ENCODE data around the gene LHFPL3.

The LHFPL3 gene

DNA sequence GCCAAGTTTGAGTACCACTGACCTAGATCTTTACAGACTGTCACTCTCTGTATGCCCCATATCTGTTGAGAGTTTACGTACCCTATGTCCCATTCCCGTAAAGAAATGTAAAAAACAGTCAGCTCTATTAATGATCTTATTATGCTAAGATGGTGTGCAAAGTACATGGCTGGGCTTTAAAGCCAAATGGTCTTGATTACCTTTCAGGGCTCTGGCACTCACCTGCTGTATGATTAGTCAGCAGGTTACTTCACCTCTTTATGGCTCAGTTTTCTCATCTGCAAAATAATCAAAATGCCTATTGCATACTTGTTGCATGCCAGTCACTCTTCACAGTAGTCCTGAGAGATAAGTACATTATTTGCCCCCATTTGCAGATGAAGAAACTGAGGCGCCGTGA is 54.2 kb downstream of the LHFPL3 start:
- peaks cover 69% of the 10 kb centered on the region for H3K27me3 ChIP-seq
- DNase-seq = no peak
- no peaks in the 10 kb centered on the region for H3K4me1 ChIP-seq
- H3K36me3 ChIP-seq = no peaks in the 10 kb centered on the region
- TF ChIP-seq, protein P1, sequence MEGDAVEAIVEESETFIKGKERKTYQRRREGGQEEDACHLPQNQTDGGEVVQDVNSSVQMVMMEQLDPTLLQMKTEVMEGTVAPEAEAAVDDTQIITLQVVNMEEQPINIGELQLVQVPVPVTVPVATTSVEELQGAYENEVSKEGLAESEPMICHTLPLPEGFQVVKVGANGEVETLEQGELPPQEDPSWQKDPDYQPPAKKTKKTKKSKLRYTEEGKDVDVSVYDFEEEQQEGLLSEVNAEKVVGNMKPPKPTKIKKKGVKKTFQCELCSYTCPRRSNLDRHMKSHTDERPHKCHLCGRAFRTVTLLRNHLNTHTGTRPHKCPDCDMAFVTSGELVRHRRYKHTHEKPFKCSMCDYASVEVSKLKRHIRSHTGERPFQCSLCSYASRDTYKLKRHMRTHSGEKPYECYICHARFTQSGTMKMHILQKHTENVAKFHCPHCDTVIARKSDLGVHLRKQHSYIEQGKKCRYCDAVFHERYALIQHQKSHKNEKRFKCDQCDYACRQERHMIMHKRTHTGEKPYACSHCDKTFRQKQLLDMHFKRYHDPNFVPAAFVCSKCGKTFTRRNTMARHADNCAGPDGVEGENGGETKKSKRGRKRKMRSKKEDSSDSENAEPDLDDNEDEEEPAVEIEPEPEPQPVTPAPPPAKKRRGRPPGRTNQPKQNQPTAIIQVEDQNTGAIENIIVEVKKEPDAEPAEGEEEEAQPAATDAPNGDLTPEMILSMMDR (IDR thresholded peaks at IDR 0.05; ENCODE audit: low read depth, low read length) = no peak
- H3K4me3 ChIP-seq (ENCODE audit: low read depth, low read length) = no peak overlapping the region
- H3K9me3 ChIP-seq = no peaks in the 10 kb centered on the region

DNA sequence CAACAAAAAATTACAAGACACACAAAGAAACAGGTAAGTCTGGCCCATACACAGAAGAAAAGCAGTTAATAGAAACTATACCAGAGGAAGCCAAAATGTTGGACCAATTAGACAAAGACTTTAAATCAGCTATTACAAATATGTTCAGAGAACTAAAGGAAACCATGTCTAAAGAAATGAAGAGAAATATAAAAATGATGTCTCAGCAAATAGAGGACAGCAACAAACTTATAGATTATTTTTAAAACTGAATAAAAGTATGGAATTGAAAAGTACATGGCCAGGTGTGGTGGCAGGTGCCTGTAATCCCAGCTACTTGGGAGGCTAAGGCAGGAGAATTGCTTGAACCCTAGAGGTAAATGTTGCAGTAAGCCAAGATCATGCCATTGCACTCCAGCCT is 58.5 kb downstream of the LHFPL3 start:
- Histone ChIP-seq H3K27me3 (peaks cover 29% of the 10 kb centered on the region), H3K36me3 (no peaks in the 10 kb centered on the region), H3K4me3 (ENCODE audit: low read depth, low read length) (no peak overlapping the region), H3K4me1 (no peaks in the 10 kb centered on the region), H3K9me3 (0 out of 2 replicates have a peak, but pooled peaks cover 4% of the 10 kb centered on the region)
- TF ChIP-seq, protein P1 (IDR thresholded peaks at IDR 0.05; ENCODE audit: low read depth, low read length) = no peak
- no peak for DNase-seq

DNA sequence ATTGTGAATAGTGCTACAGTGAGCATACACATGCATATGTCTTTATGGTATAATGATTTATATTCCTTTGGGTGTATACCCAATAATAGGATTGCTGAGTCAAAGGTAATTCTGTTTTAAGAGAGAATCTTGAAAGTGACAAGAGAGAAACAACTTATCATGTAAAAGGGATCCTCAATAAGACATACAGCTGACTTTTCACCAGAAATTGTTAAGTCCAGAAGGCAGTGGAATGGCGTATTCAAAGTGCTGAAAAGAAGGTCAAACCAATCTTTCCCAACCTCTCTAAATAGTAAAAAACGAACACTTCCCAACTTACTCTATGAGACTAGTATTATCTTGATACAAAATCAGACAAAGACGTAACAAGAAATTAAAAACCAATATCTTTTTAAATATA is 59.8 kb downstream of the LHFPL3 start:
- H3K36me3 ChIP-seq = no peaks in the 10 kb centered on the region
- H3K4me1 ChIP-seq = no peaks in the 10 kb centered on the region
- TF ChIP-seq, protein P1 (IDR thresholded peaks at IDR 0.05; ENCODE audit: low read depth, low read length) = no peak
- 0 out of 2 replicates have a peak, but pooled peaks cover 4% of the 10 kb centered on the region for H3K9me3 ChIP-seq
- no peak for DNase-seq
- no peak overlapping the region for H3K4me3 ChIP-seq (ENCODE audit: low read depth, low read length)
- peaks cover 19% of the 10 kb centered on the region for H3K27me3 ChIP-seq

DNA sequence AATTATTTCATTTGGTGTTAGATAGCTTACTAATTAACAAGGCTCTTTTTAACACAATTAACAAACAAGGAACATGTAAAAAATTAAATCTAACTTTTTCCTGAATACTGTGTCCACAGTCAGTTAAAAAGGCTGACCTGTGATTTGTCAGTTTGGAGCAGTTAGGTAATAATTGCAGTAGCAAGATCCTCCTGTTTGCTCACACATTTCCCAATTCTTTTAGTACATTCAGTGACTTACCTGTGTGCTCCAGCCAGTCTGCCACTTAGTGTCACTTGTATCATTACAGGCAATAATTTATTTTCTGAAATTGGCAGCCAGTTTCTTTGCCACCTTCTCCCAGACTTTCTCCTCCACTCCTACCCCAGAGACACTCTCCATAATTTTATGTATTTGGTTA is 66.8 kb downstream of the LHFPL3 start:
- TF ChIP-seq, protein P1 (IDR thresholded peaks at IDR 0.05; ENCODE audit: low read depth, low read length) = no peak
- no peak for DNase-seq
- no peak overlapping the region for H3K4me3 ChIP-seq (ENCODE audit: low read depth, low read length)
- H3K4me1 ChIP-seq = no peaks in the 10 kb centered on the region
- no peaks in the 10 kb centered on the region; the same call in 1 of the 2 replicates for H3K9me3 ChIP-seq
- H3K27me3 ChIP-seq = peaks cover 38% of the 10 kb centered on the region
- no peaks in the 10 kb centered on the region for H3K36me3 ChIP-seq

DNA sequence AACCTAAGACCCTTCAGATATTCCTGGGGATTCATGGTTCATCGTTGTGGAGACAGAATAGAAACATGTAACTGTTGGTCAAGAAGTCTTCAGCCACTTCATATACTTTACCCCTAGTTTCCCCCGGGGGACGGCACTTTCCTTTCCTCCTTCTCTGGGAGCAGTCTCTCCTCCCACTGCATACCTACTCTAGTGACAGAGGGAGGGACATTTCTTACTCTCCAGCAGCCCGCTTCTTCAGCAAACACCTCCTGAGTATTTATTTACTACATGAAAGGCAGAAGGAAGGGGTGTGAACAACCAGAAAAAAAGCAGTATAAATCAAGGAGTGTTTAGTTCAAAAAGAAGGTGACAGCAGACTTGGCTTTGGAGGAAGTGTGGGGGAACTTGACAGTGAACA is 69.0 kb downstream of the LHFPL3 start:
- TF ChIP-seq, protein P1 (IDR thresholded peaks at IDR 0.05; ENCODE audit: low read depth, low read length) = no peak
- no peaks in the 10 kb centered on the region for H3K4me1 ChIP-seq
- no peaks in the 10 kb centered on the region for H3K36me3 ChIP-seq
- H3K9me3 ChIP-seq = no peaks in the 10 kb centered on the region; the same call in 1 of the 2 replicates
- no peak for DNase-seq
- H3K4me3 ChIP-seq (ENCODE audit: low read depth, low read length) = no peak overlapping the region
- H3K27me3 ChIP-seq = peaks cover 46% of the 10 kb centered on the region

DNA sequence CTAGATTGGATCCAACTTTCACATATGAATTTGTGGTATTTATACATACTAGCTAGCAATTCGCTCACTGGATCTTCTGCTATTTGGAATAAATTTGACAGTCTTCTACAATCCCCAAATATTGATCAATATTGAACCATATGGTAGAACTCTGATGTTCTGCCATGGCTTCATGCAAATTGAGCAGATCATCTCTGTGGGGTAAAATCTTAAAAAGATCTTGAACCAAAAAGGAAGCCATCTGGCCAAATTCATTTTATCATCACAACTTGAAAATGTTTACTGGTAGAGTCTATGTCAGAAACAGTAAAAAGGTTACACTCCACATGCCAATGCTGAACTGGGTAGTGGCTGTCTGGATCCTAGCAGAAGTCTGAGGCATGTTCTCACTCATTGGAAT is 80.0 kb downstream of the LHFPL3 start:
- Histone ChIP-seq H3K36me3 (no peaks in the 10 kb centered on the region), H3K9me3 (no peaks in the 10 kb centered on the region; the same call in 1 of the 2 replicates), H3K4me3 (ENCODE audit: low read depth, low read length) (no peak overlapping the region), H3K4me1 (peaks cover 10% of the 10 kb centered on the region; the same call in 1 of the 2 replicates), H3K27me3 (peaks cover 13% of the 10 kb centered on the region)
- TF ChIP-seq, protein P1 (IDR thresholded peaks at IDR 0.05; ENCODE audit: low read depth, low read length) = no peak
- no peak for DNase-seq

Measured in BE2C (cell line).